Putamen (tissue), 1 donor: ENCODE data around the gene KDM4C.

Experiments used
- DNase-seq: peaks from one replicate; pipeline ENCODE4 v3.0.0-alpha.2; 2016; ENCODE audit warnings: low spot score

Gene KDM4C

DNA sequence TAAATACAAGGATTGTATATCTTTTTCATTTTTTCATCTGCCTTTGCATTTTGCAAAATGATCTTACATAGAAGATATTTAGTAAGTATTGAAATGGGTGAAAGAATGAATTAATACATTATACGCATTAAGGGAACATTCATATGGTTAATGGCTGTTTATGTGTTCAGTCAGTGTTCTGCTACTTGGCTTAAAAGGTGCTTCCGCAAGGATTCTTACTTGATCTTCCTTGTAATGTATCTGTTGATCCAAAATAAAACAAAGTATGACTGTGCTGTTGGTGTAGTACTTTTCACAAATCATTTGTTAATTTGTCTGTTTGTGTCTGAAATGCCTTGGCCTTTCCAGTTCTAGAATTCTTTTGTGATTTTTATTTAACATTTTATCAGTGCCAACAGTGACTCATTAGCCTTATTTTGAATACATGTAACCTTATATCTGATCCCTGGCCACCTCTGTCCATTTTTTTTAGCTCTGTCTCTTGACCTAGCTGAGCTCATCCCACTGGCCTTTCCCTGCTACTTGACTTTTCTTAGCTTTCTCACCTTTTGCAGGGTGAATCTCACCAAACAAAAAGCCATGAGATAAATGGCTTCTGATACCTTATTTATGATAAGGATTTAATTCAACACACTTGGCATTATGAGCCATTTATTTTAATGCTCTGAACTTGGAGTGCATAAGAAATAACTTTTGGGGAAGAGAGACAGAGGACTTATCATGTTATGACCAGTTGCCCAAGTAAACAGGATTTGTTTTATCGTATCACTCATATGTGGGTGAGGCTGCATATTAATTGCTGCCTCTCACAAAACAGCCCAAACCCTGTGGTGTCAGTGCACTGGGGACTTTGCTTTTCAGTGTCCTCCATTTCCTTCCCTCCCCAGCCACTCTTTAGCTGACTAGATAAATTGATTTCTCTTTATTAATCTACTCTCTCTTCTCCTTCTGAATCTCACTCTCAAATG lies 340.3 kb downstream of the KDM4C start:
- no peak for DNase-seq

DNA sequence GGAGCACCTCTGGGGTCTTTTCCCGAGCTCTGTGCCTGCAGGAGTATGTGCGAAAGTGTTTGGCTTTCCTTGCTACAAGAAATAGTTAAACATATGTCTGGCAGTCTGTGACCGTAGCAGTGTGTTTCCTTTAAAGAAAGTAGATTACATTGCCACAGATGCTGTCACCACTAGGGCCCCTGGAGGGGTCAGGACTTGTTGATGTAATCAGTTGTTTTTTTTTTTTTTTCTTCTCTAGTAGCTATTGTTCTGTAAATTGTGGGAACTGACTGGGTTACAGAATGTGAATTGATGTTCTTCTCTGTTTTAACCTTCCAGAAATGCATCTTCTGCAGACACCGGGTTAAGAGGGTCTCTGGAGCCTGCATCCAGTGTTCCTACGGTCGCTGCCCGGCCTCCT lies 345.6 kb downstream of the KDM4C start:
- DNase-seq, result no peak

DNA sequence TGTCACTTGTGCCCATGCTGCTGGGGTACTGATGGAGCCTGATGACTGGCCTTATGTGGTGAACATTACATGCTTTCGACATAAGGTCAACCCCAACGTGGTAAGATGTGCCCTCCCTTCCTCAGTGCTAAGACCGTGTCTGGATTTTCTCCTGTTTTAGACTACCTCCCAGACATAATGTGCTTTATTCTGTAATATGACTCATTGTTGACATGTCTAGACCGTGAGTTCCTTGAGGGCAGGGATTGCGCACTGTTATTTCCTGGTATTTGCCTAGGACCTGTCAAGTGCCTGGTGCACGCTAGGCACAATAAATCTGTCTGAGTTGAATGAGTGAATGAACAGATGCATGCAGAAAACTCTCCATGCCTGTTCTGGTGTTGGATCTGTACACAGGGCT lies 346.0 kb downstream of the KDM4C start:
- no peak for DNase-seq

DNA sequence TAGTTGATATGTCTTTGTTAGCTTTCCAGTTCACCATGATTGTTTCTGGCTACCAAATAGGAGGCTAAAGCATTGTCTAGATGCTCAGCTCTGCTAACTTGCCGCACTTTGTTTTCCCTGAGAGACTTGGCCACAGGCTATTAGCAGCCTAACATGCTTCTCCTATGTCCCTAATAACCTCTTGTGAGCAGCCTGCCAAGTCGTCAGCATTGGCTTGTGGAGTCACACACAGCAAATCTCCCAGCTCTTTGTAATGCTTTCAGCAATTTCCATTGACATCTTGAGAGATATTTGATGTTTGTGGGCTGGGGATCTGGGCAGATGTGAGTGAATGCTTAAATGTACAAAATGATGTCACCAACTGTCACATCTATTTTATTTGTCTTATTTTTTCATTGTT lies 346.9 kb downstream of the KDM4C start:
- no peak for DNase-seq

DNA sequence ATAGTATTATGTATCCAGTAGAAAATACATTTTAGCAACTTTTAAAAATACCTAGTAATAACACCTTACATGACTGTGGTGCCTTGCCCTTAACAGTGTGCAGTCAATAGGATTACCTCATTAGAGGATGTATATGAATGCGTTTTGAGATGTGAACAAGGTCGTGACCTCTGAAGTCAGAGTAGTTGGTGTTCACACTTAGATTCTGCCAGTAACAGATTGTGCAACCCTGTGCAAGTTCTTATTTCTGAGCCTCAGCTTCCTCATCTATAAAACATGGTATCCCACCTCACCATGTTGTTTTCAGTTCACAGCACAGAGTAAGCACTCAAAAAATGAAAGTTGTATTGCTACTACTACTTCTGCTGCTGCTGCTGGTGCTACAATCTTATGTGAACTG lies 347.3 kb downstream of the KDM4C start:
- DNase-seq, result no peak

DNA sequence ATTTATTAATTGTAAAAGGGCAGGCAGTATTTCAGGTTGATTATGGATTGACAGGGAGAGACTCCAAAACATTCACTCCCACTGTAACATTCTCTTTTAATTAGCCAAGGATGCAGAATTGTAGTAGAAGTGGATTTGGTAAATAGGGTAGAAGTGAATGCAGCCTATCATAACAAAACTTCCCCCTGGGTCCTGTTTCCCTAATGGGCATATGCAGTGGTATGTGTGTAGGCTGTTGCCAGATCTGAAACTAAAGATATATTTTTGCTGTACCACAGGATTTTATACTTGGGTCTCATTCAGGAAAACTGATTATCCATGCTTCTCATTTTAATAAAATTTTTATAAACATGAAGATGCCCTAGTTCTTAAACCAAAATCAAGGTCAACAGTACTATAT lies 351.2 kb downstream of the KDM4C start:
- DNase-seq, result no peak

DNA sequence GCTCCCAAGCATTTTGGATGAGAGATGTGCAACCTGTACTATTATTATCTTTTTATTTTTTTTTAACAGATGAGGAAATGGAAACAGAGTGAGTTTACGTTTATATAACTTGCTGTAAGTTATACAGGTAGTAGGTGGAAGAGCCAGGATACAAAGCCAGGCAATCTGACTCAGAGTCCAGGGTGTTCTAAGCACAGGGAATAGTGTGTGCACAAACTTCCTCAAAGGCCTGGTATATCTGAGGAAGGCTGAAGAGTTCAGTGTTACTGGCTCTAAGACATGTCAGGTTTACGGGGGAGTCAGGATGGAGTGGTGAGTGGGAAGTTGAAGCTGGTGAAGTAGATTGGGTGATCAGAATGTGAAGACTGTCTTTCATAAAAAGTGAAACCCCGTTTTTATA lies 353.6 kb downstream of the KDM4C start:
- no peak for DNase-seq

DNA sequence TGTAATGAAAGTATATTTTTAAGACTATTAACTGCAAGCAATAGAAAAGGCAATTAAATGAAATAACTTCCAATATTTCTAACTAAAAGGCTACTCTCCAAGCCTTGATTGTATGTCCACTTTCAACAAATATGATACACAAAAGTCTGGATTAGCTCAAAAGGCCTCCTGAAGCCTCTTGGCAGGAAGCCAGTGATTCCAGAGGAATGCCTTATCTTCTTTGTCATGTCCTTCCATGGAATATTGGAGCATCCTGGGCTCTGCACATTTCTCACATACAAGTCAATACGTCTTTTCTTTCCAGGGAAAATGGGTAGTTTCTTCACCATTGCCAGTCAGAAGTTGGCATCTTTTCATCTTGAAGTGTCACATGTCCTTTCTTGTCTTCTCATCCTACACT lies 357.8 kb downstream of the KDM4C start:
- no peak for DNase-seq

DNA sequence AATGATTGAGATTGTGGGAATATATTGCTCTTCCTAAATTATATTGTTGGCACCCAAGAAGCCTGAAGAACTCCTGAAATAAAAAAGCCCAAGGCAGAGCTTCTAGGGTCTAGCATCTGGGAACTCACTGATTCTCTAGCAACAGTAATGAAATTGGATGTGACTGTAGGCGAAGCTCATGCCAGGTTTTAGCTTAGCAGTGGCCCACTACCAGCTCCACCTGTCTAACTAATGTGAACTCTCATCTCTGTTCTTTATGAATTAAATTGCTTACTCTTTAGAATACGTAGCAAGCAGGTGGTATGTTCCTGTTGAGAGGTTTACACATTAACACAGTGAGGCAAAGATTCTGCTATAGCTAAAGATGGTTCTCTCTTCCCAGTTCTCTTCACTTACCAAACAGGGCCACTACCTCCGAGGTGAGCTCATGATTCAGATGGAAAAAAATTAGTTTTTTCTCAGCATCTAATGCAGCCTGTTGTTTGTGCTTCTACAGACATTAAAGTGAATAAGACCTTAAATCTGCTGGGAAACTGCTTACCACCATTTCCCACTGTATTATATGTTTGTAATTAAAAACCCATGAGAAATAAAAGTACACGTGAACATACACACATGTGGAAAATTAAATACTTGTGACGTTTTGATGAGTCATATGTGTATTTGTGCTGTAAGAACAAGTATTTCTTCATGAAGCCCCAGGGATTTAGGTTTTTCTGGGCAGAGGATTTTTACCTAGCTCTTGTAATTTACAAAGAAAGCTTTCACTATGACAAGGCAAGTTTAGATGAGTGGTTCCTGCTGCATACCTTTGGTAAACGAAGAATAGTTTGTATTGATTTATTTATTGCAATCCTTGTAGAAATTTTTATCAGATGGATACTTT lies 360.1 kb downstream of the KDM4C start:
- DNase-seq, result no peak

DNA sequence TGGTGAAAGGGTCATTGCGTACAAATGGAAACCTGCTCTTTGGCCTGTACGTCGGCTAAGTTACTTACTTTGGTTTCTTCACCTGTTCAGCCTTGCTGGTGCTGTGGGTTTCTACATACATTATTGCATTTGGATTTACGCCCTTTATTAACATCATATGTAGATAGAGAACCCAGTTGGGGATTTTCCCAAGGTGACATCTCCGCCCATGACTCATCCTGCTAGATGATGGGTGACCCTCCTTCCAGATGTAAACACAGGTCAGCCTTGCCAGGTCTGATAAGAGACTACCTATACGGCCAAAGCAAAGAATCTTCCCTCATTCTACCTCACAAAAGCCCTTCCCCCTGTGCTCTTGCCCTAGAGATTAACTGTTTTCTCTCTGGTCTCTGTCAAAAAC lies 360.9 kb downstream of the KDM4C start:
- DNase-seq, result no peak

DNA sequence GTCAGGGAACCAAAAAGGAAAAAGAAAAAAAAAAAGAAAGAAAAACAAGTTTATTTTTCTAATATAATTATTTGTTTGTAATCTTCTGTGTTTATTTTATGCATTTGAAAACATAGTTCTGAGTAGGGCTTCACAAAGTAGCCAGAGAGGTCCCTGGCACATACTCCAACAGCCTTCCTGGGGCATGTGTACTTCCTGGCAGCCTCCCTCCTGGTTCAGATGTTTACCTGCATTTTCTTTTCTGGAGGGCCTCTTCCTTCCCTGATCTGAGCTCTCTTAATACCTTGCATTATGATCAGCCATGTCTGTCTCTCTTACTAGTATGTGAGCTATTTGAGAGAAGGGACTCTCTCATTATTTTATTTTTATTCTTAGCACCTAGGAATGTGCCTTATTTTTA lies 361.8 kb downstream of the KDM4C start:
- DNase-seq, result no peak

DNA sequence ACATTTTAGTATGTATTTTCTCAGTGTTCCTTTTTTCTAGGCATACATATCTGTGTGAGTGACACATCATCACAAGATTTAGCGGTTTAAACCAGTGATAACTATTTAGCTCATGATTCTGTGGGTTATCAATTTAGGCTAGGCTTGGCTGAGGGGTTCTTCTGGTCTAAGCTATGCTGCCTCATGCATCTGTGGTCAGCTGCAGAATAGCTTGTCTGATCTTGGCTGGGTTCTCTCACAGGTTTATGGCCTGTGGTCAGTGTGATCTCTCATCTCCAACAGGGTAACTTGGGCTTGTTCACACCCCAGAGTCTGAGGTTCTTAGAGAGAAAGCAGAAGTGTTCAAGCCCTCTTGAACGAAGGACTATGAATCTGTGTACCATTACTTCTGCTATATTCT lies 363.3 kb downstream of the KDM4C start:
- no peak for DNase-seq

DNA sequence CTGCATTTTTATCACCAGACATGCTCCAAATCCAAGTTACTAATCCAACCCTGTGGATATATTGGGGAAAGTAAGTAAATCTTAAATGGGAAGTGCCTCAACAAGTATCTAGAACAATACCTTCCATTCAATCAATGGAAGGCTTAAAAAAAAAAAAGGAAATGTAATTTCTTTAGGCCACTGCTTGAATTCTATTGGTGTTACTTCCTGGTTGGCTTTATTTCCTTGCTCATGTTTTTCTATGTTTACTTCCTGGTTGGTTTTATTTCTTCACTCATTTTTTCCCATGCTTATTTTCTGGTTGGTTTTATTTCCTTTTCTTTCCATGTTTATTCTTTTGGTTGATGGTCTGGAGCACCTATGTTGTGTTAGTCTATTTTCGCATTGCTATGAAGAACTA lies 363.9 kb downstream of the KDM4C start:
- DNase-seq, result no peak

DNA sequence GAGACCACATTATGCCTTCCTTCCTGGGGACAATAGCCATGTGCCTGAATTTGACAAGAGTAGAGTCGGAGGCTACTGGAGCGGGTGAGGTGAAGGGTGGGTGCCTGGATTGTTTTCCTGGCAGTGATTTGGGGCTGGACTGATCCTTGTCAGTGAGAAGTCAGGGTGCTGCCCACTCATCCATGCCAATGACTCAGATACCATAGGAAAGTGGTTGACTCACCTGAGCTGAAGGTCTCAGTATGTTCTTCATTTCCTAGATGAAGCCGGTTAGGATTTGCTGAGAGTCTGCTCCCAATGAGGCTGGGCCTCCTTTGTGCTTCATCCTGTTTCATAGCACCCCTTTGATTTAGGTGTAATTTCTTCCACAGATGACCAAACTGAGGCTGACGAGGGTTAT lies 366.0 kb downstream of the KDM4C start:
- DNase-seq, result no peak

DNA sequence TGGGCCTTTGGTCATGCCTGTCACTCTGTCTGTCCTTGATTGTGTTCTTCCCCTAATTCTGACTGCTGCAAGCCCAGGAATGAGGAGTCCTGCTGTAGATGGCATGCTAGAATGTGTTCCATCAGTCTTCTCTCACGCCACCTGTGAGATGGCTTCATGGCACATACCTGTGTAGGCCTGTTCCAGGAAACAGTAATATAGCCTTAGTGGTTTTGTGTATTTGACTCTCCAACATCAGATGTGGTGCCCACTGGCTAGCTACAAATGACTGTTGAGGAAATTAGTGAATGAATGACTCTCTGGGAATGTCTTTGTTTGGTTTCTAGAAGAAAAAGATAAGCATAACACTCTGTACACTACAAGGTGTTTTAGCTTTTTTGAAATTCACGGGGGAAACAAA lies 367.5 kb downstream of the KDM4C start:
- DNase-seq, result no peak

DNA sequence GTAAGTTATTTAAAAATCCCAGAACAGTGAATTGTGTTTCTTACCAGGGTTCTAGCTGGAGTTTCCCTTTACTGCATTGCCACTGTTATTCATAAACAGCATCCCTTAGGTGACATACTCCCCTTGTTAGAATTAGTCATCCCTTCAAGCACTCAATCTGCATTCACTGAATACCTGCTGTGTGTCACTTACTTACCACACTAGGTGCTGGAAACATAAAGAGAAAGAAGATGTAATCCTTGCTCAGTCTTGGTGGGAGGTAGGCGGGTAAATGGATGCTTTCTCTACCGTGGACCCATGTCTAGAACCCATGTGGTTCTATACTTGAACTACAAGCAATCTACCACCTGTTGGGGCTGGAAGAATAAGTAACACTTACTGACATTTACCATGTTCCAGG lies 371.6 kb downstream of the KDM4C start:
- DNase-seq, result no peak

DNA sequence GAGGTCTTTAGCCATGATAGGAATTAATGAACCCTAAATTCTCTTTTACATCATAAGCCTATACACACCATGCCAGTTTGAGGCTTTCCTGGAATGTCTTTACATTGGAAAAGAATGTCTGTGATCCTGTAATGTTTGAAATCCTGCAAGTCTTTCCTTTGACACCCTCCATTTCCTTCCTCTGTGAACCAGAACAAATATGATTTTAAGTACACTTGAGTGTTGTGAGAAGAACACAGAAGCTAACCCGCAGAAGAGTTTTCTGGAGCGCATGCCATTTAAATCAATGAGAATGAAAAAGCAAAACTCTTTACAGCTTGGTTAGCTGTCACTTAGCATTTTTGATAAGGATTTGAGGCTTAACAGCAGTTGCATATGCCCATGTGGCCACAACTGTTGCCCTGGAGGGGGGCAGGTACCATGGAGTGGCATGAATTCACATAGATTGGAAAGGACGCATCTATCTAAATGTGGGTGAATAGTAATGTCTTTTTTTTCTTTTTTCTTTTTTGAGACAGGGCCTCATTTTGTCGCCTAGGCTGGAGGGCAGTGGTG lies 372.6 kb downstream of the KDM4C start:
- DNase-seq, result no peak

DNA sequence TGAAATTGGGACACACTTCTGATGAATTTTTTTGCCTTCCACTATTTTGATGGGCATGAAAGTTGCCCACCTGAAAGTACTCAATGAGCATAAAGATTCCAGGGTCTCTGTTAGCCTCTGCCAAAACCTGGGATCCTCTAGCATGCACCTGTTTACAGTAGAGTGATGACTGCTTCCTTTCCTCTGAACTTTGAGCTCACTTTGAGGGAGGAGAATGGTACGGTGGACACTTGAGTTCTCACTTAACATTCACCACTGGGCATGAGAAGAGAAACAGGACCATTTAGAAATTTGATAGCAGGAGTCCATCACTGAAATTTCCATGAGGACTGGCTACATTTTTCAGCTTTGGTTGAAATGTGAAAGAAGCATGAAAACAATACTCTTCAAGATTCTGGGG lies 374.8 kb downstream of the KDM4C start:
- no peak for DNase-seq

DNA sequence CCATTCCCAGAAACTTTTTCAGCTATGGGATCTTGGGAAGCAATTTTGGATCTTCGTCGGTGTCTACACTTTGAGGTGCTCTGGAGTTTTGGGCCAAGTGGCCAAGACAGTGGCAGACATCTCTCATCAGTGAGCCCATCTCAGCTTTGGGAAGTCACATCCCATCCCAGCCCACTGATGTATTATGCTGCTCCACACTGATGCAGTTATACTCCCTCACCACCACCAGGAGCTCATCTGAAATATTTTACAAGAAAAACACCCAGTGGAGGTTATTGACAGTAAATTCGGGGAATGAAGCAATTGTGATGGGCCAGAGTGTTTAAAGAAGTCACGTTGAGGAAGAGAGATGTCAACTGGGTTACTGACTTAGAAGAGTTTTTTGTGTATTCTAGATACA lies 378.0 kb downstream of the KDM4C start:
- no peak for DNase-seq

DNA sequence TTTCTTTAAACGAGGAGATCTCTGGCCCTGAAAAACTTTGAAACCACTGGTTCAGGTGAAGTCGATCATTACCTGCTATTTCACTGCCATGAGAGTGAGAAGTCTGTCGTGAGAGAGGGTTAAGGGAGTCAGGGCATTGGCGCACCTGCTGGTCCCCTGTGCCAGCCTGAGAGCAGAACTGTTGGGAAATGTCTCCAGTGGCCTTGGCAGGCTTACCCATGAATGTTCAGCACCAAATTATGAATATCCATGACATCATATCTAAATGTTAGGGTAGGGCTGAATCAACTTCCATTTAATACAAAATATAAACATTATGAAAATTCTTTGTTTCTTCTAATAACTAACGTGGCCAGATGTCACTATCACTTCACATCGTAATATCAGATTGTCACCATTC lies 379.3 kb downstream of the KDM4C start:
- DNase-seq, result no peak

DNA sequence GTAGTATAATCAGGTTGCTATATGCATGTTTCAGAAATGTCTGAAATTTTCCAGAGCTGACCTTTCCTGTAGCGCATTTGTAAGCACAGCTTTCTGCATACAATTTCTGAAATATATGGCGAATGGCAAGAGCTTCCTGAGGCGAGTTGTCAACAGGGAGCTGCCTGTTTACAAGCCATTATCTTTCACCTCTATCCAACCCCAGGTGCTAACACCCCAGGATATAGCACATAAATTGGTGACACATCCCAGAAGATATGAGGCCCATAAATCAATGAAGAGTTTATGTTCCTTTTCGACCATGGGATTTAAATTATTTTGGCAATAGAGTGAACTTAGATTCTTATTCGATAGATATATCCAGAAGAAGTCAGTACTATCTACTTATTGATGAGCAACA lies 379.8 kb downstream of the KDM4C start:
- DNase-seq, result no peak

DNA sequence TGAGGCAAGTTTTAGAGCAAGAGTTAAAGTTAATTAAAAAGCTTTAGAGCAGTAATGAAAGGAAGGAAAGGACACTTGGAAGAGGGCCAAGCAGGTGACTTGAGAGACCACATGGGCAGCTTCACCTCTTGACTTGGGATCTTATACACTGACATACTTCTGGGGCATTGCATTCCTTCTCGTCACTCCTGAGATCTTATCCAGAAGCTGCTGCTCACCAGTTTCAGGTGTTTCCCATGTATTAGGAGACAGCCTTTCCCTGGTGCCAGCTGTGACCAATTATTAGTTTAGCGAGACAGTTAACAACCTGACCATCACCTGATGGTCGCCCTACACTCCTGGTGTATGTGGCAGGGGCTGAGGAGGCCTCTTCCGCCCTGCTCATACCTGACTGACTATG lies 382.1 kb downstream of the KDM4C start:
- DNase-seq, result no peak

DNA sequence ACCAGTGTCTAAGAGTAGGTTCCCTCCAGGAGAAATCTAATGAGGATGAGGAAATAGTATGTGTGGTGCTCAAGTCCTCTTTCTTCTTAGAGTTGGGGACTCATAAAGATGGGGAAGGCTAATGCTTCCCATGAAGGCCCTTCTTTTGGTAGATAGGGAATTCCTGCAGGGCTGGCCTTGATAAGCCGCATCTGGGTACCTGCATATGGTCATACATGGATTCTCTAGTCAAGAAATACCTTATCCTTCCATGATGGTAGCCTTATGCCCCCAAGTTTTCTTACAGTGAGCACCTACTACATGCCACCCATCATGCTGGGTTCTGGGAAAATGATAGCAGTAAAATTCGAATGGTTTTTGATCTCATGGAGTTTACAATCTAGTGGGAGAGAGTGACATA lies 382.6 kb downstream of the KDM4C start:
- DNase-seq, result no peak
